ENCODE measurements around the gene GPR18.

DNA sequence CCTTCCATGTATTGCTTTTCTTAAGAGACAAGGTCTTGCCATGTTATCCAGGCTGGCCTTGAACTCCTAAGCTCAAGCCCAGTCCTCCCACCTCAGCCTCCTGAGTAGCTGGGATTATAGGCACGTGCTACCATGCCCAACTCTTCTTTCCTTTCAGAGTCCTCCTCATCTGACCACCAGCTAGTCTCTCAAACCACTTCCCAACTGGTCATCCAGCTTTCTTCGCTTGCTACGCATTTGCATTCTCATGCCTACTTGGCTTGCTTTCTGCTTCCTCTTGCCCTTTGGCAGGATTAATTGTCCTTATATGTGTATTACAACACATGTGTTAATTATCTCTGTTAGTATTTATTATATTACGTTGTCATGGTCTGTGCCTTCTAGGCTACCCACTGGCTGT is 6.3 kb downstream of the GPR18 start:
- TF ChIP-seq ZFX (IDR thresholded peaks at IDR 0.05) (no peak), CTCF (conservative IDR thresholded peaks at IDR 0.05) (no peak)
